Measurements from ENCODE around the gene SNAP23. TPM values are rescaled to one million over a fixed set of nuclear protein-coding genes. Genes with fewer than 3 reads are reported as not detected.

SNAP23 gene
- total RNA-seq, 1 experiment from 2014 or later, result 92.2 TPM

- no peaks in the 10 kb centered on the region for H3K4me1 ChIP-seq
- ChIA-PET POLR2A (no interaction called here), CTCF (no interaction called here)
- Mint-ChIP-seq H3K9me3 (ENCODE audit: unreplicated experiment) (no peaks in the 10 kb centered on the region), H3K27me3 (ENCODE audit: insufficient read depth, unreplicated experiment) (no peaks in the 10 kb centered on the region), H3K4me3 (ENCODE audit: unreplicated experiment) (no peak overlapping the region), H3K27ac (ENCODE audit: unreplicated experiment) (no peak overlapping the region), H3K36me3 (ENCODE audit: insufficient read depth, unreplicated experiment) (peaks cover 10% of the 10 kb centered on the region), H3K4me1 (ENCODE audit: low read depth, unreplicated experiment) (peaks cover 12% of the 10 kb centered on the region)
- H3K36me3 ChIP-seq (ENCODE audit: control insufficient read depth, insufficient read depth, low read length), result no peaks in the 10 kb centered on the region
- BruUV-seq (replicated peaks), result no TSS peak
- H3K4me3 ChIP-seq (ENCODE audit: low read depth, low read length), result no peak overlapping the region
- no peak for DNase-seq
- H3K27me3 ChIP-seq (replicated peaks; ENCODE audit: control insufficient read depth, insufficient read depth, low read length), result no peaks in the 10 kb centered on the region
- intact Hi-C loops (cut with micrococcal nuclease; ENCODE audit: unreplicated experiment), result loop anchor here (5.0 to 10.0 kb wide), 2 partner anchors 83 to 250 kb away; no protein-coding TSS in a partner anchor
- no peaks in the 10 kb centered on the region for H3K9me3 ChIP-seq
- TF ChIP-seq, protein P1, sequence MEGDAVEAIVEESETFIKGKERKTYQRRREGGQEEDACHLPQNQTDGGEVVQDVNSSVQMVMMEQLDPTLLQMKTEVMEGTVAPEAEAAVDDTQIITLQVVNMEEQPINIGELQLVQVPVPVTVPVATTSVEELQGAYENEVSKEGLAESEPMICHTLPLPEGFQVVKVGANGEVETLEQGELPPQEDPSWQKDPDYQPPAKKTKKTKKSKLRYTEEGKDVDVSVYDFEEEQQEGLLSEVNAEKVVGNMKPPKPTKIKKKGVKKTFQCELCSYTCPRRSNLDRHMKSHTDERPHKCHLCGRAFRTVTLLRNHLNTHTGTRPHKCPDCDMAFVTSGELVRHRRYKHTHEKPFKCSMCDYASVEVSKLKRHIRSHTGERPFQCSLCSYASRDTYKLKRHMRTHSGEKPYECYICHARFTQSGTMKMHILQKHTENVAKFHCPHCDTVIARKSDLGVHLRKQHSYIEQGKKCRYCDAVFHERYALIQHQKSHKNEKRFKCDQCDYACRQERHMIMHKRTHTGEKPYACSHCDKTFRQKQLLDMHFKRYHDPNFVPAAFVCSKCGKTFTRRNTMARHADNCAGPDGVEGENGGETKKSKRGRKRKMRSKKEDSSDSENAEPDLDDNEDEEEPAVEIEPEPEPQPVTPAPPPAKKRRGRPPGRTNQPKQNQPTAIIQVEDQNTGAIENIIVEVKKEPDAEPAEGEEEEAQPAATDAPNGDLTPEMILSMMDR (IDR thresholded peaks at IDR 0.05; ENCODE audit: insufficient read depth in 1 of 2, low read depth in 1 of 2, low read length in 1 of 2, severe bottlenecking in 1 of 2, unreplicated experiment in 1 of 2), result no peak
These were observed 20.6 kb upstream of the SNAP23 start for GRCh38 chr15:42474827-42475226.

DNA sequence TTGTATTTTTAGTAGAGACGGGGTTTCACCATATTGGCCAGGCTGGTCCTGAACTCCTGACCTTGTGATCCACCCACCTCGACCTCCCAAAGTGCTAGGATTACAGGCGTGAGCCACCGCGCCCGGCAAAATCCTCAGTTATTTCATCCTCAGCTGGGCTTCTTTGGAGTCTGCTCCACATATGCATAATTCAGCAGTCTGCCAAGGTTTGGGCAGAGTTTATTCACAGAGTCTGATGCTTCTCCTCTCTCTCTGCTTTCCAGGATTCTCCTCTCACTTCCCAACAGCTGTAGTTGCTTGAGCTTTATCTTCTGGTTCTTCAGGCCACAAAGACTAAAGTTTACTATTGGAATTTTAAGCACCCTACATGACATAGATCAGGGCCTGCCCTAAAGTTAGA is 12.7 kb upstream of the SNAP23 start:
- peaks cover 12% of the 10 kb centered on the region for H3K36me3 Mint-ChIP-seq (ENCODE audit: insufficient read depth, unreplicated experiment)
- intact Hi-C loops (cut with micrococcal nuclease; ENCODE audit: unreplicated experiment), result no loop called here
- H3K36me3 ChIP-seq (ENCODE audit: control insufficient read depth, insufficient read depth, low read length), result no peaks in the 10 kb centered on the region; the same call in 1 of the 2 replicates
- POLR2A ChIA-PET, result no interaction called here
- BruUV-seq (replicated peaks), result no TSS peak
- no peaks in the 10 kb centered on the region for H3K4me1 Mint-ChIP-seq (ENCODE audit: low read depth, unreplicated experiment)
- no peak overlapping the region for H3K4me3 ChIP-seq (ENCODE audit: low read depth, low read length)
- H3K27me3 Mint-ChIP-seq (ENCODE audit: insufficient read depth, unreplicated experiment), result no peaks in the 10 kb centered on the region
- CTCF ChIA-PET, result no interaction called here
- H3K9me3 Mint-ChIP-seq (ENCODE audit: unreplicated experiment), result peaks cover 10% of the 10 kb centered on the region
- TF ChIP-seq, protein P1 (IDR thresholded peaks at IDR 0.05; ENCODE audit: insufficient read depth in 1 of 2, low read depth in 1 of 2, low read length in 1 of 2, severe bottlenecking in 1 of 2, unreplicated experiment in 1 of 2), result no peak
- 0 out of 2 replicates have a peak, but pooled peaks cover 5% of the 10 kb centered on the region for H3K9me3 ChIP-seq
- H3K27ac Mint-ChIP-seq (ENCODE audit: unreplicated experiment), result no peak overlapping the region
- no peak overlapping the region for H3K4me3 Mint-ChIP-seq (ENCODE audit: unreplicated experiment)
- no peaks in the 10 kb centered on the region for H3K4me1 ChIP-seq
- no peak for DNase-seq
- no peaks in the 10 kb centered on the region for H3K27me3 ChIP-seq (replicated peaks; ENCODE audit: control insufficient read depth, insufficient read depth, low read length)

DNA sequence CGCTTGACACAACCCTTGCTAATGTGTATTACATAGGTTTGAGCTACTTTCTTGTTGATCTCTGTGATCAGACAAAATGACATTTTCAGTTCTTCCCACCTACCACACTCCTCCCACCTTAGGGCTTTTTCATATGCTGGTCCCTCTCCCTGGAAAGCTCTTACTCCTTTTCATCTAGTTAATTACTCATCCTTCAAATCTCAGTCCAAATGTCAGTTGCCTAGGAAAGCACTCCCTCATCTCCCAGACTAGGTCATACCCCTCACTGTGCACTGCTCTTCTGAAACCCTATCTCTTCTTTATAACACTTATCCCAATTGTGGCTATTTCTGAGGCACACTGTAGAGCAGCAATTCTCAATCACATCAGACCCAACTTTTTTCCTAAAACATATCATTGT is 11.8 kb upstream of the SNAP23 start:
- BruUV-seq (replicated peaks), result no TSS peak
- peaks cover 10% of the 10 kb centered on the region for H3K9me3 Mint-ChIP-seq (ENCODE audit: unreplicated experiment)
- H3K4me1 Mint-ChIP-seq (ENCODE audit: low read depth, unreplicated experiment), result no peaks in the 10 kb centered on the region
- H3K27me3 ChIP-seq (replicated peaks; ENCODE audit: control insufficient read depth, insufficient read depth, low read length), result no peaks in the 10 kb centered on the region
- no peak for DNase-seq
- no peak overlapping the region for H3K4me3 ChIP-seq (ENCODE audit: low read depth, low read length)
- ChIA-PET CTCF (no interaction called here), POLR2A (interaction anchor here (0.6 kb wide), 1 partner anchor 11 kb away, joined by 3 read pairs; no protein-coding TSS in a partner anchor)
- H3K27ac Mint-ChIP-seq (ENCODE audit: unreplicated experiment), result no peak overlapping the region
- peaks cover 13% of the 10 kb centered on the region for H3K36me3 Mint-ChIP-seq (ENCODE audit: insufficient read depth, unreplicated experiment)
- TF ChIP-seq, protein P1 (IDR thresholded peaks at IDR 0.05; ENCODE audit: insufficient read depth in 1 of 2, low read depth in 1 of 2, low read length in 1 of 2, severe bottlenecking in 1 of 2, unreplicated experiment in 1 of 2), result no peak
- H3K4me1 ChIP-seq, result no peaks in the 10 kb centered on the region
- intact Hi-C loops (cut with micrococcal nuclease; ENCODE audit: unreplicated experiment), result no loop called here
- H3K4me3 Mint-ChIP-seq (ENCODE audit: unreplicated experiment), result no peak overlapping the region
- H3K9me3 ChIP-seq, result 0 out of 2 replicates have a peak, but pooled peaks cover 5% of the 10 kb centered on the region
- no peaks in the 10 kb centered on the region for H3K27me3 Mint-ChIP-seq (ENCODE audit: insufficient read depth, unreplicated experiment)
- no peaks in the 10 kb centered on the region; the same call in 1 of the 2 replicates for H3K36me3 ChIP-seq (ENCODE audit: control insufficient read depth, insufficient read depth, low read length)

All from Caco-2 (cell line).